ENCODE measurements around the gene ERH. TPM values are rescaled to one million over a fixed set of nuclear protein-coding genes. Genes with fewer than 3 reads are reported as not detected.

The ERH gene
- total and polyA plus RNA-seq, 4 donors, result 69.1 to 203 (median 138) TPM

- Histone ChIP-seq H3K9me3 (ENCODE audit: control insufficient read depth in 4 of 4, insufficient read depth in 3 of 4, low read length in 3 of 4) (no peaks in the 10 kb centered on the region), H3K27ac (ENCODE audit: low read depth in 1 of 2, low read length in 1 of 2) (no peak overlapping the region), H3K27me3 (ENCODE audit: control insufficient read depth in 3 of 3, insufficient read depth in 3 of 3, low read length in 2 of 3) (no peaks in the 10 kb centered on the region), H3K9ac (ENCODE audit: insufficient read depth in 1 of 2, low read length in 2 of 2) (no peak overlapping the region), H3K4me1 (ENCODE audit: control insufficient read depth in 5 of 5, insufficient read depth in 5 of 5, low read length in 5 of 5) (peaks cover 0 to 7% (median 0%) of the 10 kb centered on the region in 5 donors), H3K36me3 (ENCODE audit: control insufficient read depth in 4 of 4, insufficient read depth in 4 of 4, low read length in 4 of 4) (no peaks in the 10 kb centered on the region), H3K4me3 (no peak overlapping the region)
- no peak for ATAC-seq (ENCODE audit: insufficient read depth, low FRiP score)
- no peak for DNase-seq
- TF ChIP-seq CTCF (IDR thresholded peaks at IDR 0.05; ENCODE audit: control extremely low read depth, extremely low read depth), result no peak
- WGBS, 2 donors, result 79 to 88% methylated on average over 5 of the region's 5 CpGs
Measured at GRCh38 chr14:69351911-69352310, 46.2 kb downstream of the ERH start.

GRCh38 chr14:69351385-69351784 lies 46.7 kb downstream of the ERH start:
- no peak overlapping the region for H3K27ac ChIP-seq (ENCODE audit: low read depth in 1 of 2, low read length in 1 of 2)

GRCh38 chr14:69350892-69351291 lies 47.2 kb downstream of the ERH start:
- H3K4me1 ChIP-seq (ENCODE audit: control insufficient read depth in 5 of 5, insufficient read depth in 5 of 5, low read length in 5 of 5), result peaks cover 0 to 5% (median 0%) of the 10 kb centered on the region in 5 donors
- no peak for ATAC-seq (ENCODE audit: insufficient read depth, low FRiP score)
- no peaks in the 10 kb centered on the region for H3K27me3 ChIP-seq (ENCODE audit: control insufficient read depth in 3 of 3, insufficient read depth in 3 of 3, low read length in 2 of 3)
- H3K36me3 ChIP-seq (ENCODE audit: control insufficient read depth in 4 of 4, insufficient read depth in 4 of 4, low read length in 4 of 4), result no peaks in the 10 kb centered on the region
- no peaks in the 10 kb centered on the region for H3K9me3 ChIP-seq (ENCODE audit: control insufficient read depth in 4 of 4, insufficient read depth in 3 of 4, low read length in 3 of 4)
- TF ChIP-seq CTCF (IDR thresholded peaks at IDR 0.05; ENCODE audit: control extremely low read depth, extremely low read depth), result no peak
- H3K27ac ChIP-seq (ENCODE audit: low read depth in 1 of 2, low read length in 1 of 2), result no peak overlapping the region
- H3K9ac ChIP-seq (ENCODE audit: insufficient read depth in 1 of 2, low read length in 2 of 2), result no peak overlapping the region
- H3K4me3 ChIP-seq, result no peak overlapping the region
- DNase-seq, result no peak
- 79 to 86% methylated on average over 5 of the region's 5 CpGs for WGBS, 2 donors

More at GRCh38 chr14:69351385-69351784, 46.7 kb downstream of the ERH start:
- ATAC-seq (ENCODE audit: insufficient read depth, low FRiP score) (no peak), DNase-seq (no peak)
- no peak for TF ChIP-seq CTCF (IDR thresholded peaks at IDR 0.05; ENCODE audit: control extremely low read depth, extremely low read depth)
- H3K4me3 ChIP-seq, result no peak overlapping the region
- H3K36me3 ChIP-seq (ENCODE audit: control insufficient read depth in 4 of 4, insufficient read depth in 4 of 4, low read length in 4 of 4), result no peaks in the 10 kb centered on the region
- no peaks in the 10 kb centered on the region for H3K27me3 ChIP-seq (ENCODE audit: control insufficient read depth in 3 of 3, insufficient read depth in 3 of 3, low read length in 2 of 3)
- WGBS, 2 donors, result 62 to 66% methylated on average over 3 of the region's 3 CpGs
- H3K9ac ChIP-seq (ENCODE audit: insufficient read depth in 1 of 2, low read length in 2 of 2), result no peak overlapping the region
- H3K9me3 ChIP-seq (ENCODE audit: control insufficient read depth in 4 of 4, insufficient read depth in 3 of 4, low read length in 3 of 4), result no peaks in the 10 kb centered on the region
- H3K4me1 ChIP-seq (ENCODE audit: control insufficient read depth in 5 of 5, insufficient read depth in 5 of 5, low read length in 5 of 5), result peaks cover 0 to 7% (median 0%) of the 10 kb centered on the region in 5 donors
